Activated CD8-positive, alpha-beta memory T cell treated with anti-CD3 and anti-CD28 coated beads, Interleukin-2, amount 50 U/mL, for 24 hours (primary cell): ENCODE measurements around the gene ZNF101.

ENCODE experiments used
- DNase-seq: peaks from one replicate; pipeline ENCODE4 v3.0.0-alpha.2; 2020; ENCODE audit errors: extremely low read depth

Gene ZNF101

DNA sequence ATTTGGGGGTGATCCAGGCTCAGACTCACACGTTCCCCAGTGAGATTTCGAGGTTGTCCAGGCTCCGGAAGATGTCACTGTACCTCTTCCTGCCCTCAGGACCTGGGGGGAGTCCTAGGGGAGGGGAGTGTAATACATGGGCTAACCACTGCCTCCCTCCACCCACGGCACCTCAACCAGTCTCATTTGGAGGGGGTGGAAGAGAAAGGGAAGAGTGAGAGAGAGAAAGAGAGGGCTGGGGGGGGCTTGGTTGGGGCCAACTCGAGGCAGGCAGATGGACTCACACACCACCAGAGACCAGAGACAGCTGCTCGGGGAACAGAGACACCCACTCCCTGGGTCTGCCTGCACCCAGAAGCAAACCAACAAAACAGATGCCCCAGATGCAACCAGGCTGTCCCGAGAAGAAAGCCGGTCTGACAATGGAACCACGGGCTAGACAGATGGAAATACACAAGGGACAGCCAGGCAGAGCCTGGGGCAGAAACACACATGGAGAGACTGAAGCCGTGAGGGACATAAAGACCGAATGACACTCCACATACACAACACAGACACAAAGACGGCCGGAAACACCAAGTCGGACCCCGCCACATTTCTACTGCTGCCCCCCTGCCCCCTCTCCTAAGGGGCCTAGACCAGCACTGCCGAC is 26.0 kb upstream of the ZNF101 start:
- no peak for DNase-seq

DNA sequence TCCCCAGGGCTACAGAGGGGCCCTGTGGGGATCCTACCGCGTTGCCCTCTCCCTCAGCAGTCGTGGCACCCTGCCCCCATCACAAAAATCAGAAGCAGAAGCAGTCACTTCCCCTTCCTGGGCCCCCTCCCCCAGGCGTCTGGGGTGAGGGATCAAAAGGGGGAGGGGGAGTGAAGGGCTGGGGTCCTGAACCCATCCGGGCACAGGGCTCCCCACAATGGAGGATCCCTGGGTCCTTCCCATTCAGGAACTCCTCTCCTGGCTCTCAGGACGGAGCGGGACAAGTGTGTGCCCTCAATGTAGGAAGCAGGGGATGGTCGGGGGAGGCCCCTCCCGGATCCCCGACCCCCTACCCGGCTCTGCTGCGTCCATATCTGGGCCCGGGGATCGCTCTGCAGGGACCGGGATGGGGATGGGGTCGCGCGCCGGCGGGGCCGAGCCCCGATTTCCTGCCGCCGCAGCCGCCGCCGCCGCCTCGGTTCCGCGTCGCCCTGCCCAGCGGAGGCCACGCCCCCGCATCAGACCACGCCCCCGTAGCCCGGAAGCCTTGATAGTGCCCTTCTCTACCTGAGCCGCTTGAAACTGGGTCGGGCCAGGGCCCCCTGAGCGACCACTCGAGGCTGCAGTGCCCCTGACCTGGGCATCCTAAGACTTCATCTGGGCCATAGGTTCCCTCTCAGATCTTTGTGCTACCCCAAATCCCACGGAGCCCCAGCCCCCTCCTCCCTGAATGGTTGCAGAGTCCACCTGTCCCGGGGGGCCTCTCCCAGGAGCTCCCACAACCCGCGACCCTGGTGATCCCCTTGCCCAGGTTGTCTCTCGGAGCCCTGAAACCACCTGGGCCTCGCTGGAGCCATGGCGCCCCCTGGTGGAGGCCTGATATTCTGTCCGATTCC is 25.2 kb upstream of the ZNF101 start, which contains the start of gene GMIP:
GMIP (minus strand) TSS at position 500 of the 896 bp plus-strand sequence; CDS start at position 372, 128 bp downstream.
- DNase-seq: peak; percentile 67

DNA sequence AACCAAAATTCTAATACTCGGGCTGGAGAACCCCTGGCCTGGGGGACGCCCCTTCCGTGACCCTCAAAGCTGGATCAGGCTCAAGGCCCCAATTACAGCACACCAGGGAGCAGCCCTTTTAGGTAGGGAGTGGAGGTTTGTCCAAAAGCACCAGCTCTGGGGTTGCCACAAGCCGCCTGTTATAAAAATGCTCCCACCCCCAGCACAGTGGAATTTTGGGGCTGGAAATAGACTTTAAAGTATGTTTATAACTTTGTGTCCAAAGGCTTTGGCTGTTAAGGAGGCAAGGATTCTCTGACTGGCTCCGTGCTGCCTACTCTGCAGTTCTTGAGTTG is 24.6 kb upstream of the ZNF101 start:
- no peak for DNase-seq

DNA sequence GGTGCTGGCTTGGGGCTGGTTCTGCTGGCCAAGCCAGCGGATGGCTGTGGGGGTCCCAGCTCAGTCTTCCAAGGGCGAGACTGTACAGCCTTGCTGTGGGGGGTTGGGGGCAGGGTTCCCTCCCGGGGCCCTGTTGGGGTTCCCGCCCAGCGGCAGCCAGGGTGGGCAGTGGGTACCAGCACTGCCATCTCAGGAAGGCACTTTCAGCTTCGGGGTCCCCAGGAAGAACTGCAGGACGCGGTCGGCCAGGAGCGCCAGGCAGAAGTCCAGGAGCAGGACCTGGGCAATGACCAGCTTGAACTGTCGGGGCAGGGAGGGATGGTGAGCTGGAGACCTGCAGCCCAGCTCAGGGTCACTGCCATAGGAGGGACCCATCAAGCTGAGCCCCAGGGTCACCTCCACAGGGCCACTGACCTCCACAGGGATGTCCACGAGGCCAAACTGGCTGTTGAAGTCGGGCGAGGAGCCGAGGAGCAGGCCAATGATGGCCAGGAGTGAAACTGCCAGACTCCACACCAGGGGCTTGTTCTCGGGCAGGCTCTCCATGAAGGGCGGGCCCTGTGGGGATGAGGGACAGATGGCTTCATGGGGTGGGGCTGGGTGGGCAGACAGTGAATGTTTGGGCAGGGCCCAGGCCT is 23.3 kb upstream of the ZNF101 start:
- DNase-seq: no peak

DNA sequence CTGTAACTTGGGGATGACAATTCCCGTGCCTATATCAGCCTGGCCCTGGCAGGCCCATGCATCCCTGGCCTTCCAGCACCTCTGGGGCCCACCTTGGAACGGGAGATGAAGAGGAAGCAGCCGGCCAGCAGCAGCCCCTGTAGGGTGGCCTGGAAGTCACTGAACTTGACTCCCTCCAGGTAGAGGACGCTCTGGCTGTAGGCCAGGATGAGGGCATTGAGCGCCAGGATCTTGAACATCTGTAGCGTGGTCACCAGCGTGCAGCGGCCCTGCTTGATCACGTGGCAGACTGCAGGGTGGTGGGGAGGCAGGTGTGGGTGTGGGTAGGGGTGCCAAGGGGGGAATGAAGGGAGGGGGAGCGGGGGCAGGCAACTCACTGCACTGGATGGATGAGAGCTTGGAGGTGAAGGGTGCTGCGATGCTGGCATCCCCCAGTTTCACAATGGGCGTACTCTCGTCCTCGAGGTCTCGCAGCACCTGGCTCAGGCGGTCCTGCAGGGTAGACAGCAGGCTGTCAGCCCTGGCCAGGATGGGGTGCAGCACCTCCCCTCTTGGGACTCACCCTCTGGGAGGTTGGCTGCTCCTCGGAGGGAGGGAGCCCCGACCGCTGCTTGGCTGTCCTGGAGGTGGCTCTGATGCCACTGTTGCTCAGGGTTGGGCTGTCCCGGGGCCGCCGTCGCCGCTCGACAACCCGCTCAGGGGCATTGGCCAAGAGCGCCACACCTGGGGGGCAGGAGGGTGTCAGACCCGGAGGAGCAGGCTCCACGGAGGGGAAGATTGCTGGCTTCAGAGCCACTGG is 21.4 kb upstream of the ZNF101 start:
- DNase-seq: no peak

DNA sequence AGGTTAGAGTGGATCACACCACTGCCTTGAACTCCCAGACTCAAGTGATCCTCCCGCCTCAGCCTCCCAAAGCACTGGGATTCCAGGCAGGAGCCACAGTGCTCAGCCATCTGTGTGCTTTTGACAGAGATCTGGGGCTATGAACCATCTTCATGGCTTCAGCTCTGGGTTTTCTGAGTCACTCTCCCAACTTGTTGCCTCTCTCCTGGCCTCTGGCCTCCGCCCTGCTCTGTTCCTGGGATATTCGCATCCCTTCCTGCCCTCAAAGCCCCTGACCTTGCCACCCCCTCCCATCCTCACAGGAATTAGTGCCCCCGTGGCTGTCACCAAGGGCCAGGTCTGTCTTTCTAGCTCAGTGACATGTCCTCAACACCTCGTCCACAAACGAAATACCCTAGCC is 19.5 kb upstream of the ZNF101 start:
- no peak for DNase-seq

DNA sequence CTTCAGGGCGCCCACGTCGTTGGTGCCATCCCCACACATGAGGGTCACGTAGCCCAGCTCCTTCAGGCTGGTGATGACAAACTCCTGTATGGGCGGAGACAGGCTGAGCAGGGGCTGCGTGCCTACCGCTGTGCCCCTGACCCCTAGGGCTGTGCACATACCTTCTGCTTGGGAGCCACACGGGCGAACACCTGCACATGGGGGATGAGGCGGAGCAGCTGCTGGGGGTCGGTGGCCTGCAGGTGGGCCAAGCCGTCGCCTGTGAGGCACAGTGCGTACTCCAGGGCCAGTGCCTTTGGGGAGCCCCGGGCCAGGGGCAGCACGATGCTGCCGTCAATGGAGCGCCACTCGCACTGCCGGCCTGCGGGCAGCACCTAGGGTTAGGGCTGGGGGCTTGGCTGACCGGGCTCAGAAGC is 19.1 kb upstream of the ZNF101 start:
- no peak for DNase-seq

DNA sequence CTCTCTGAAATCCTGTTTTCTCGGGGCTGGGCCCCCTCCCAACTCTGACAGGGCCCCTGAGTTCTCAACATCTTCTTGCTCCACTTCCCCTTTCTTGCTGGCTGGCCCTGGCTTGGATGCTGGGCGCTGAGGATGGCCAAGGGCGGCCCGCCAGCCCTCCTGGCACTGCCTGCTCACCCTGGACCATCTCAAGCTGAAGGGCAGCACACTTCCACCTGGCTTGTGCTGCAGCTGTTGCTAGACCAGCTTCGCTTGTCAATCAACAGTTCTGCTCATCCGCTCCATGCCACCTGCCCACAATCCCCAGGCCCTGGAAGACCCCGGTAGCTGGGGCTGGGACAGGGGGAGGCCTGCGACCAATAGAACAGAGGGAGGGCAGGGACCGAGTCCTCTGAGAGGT is 18.3 kb upstream of the ZNF101 start:
- DNase-seq: no peak

DNA sequence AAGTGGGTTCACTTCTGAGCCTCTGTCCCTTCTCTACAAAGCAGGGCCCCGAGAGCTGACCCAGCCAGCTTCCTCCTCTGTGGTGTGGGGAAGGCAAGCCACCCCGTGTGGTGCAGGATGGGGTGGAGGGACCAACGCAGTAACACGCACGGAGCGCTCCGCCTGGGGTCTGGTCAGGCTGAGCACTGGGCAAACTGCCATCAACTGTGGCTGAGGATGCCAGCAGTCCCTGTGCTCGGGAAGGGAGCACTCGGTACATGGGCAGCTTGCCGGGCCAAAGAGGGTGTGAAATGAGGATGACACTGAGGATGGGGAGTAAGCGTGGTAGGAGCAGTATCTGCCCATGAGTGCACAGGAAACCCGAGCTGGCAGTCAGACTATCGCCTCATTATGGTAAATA is 17.6 kb upstream of the ZNF101 start:
- no peak for DNase-seq

DNA sequence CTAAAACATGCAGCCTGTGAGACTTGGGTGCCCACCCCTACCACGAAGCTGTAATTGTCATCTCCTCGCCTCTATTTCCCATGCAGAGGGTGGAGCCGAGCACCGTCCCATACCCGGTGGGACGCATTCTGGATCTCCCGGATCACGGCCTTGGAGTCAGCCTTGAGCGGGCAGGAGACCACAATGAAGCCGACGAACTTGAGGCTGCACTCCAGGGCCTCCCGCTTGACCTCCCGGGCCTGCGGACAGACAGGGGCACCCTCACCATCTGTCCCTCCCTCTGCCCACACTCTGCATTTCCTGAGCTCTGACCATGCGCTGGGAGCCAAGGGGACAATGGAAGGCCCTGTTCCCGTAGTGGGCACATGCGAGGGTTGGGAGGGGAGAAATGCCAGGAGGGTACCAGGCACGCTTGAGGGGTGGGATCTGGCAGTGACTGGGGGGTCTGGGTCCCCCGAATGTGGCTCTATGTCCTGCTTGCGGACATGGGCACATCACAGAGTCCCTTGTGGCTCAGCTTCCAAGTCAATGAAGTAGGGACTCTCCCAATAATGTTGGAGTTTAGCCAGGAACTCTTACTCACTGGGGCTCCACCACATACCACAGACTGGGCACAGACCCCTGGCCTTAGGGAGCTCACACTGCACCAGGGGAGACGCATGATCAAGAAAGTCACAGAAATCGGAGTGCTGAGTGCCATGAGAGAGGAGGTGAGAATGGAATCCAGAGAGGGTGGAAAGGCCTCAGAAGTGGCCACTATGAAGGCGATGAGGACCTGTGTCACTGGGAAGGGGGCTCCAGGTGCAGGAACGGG is 15.9 kb upstream of the ZNF101 start:
- DNase-seq: no peak

DNA sequence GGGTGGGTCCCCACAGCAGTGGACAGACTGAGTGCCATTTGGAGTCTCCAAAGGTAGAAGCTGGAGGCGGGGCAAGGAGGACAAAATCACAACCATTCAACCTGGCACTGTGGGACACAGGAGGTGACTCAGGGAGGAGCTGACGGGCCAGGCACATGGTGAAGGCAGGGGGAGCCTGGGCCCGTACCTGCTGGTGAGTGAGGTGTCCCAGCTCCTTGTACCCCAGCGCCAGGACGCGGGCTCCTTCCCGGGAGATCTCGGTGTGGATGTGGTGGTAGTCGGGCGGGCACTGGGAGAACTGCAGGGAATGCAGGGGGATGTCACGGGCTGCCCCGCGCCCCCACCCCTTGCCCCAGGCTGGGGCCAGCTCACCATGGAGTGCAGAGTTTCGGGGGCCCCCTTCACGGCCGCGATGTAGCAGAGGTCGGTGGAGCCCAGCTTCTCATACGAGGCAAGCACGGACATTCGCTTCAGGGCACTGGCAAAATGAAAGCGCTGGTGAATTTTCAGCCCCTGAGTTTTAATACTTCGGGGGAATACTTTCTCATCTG is 15.0 kb upstream of the ZNF101 start:
- DNase-seq: no peak

DNA sequence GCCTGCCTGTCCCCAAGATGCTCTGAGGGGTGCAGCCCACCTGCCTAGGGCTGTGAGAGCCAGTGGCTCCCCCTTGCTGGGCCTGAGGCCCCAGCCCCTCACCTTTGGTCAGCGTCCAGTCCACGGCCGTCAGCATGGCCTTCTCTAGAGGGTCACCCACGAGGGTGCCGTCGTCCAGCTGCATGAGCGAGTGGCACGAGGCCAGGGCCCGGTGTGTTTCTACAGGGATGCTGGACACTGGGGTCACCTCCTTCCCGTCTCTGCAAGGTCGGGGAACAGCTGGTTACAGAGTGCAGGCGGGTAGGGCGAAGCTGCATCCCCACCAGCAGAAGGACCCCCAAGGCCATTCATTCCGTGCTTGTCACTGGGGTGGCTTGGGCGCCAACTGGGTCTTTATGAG is 14.2 kb upstream of the ZNF101 start:
- DNase-seq: no peak

DNA sequence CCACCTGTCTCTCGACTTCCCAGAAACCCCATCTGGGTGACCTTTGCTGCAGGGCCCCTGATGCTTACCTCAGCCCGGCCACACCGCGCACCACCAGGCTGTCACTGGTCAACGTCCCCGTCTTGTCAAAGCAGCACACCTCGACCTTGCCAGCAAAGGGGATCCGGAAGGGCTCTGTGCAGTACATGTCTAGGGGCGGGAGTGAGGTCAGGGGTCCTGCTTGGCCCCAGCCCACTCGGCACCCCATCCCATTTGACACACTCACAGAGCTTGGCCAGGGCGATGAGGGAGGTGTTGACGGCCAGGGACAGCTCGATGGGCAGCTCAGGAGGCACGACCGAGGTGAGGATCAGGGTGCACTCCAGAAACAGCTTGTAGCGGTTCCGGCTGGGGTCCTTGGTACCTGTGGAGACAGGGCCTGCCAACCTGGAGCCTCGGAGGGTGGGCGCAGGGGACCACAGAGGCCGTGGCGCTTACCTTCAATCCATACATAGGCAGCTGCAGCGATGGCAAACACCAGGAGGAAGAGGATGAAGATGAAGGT is 13.5 kb upstream of the ZNF101 start:
- DNase-seq: no peak

DNA sequence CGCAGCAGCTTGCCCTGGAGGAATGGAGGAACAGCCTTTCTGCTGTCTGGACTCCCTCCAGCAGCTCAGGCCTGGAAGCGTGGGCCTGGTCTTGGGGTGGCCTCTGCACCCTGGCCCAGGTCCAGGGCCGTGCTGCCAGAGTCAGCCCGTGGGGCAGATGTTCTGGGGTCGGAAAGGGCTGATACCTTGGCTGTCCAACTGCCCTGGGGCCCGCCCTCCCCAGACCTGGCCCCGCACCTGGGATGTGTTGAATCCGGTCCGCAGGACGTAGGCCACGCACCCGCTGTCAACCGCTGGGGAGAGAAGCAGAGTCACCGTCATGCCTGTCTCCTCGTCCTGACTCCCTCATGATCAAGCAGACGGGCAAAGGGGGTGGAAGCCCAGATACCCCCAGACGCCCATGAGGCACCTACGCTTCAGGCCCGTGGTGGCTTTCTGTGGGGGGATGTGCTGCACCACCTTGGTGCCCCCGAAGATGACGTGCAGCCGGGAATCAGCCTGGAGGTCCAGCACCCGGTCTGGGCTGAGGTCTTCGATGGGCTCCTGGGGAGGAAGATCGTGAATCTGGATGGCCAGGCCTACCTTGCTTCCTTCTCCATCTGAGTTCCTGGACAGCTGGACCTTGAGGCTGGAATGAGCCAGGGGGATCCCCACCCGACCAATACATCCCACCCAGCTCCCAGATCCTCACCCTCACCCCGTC is 12.8 kb upstream of the ZNF101 start:
- DNase-seq: no peak

DNA sequence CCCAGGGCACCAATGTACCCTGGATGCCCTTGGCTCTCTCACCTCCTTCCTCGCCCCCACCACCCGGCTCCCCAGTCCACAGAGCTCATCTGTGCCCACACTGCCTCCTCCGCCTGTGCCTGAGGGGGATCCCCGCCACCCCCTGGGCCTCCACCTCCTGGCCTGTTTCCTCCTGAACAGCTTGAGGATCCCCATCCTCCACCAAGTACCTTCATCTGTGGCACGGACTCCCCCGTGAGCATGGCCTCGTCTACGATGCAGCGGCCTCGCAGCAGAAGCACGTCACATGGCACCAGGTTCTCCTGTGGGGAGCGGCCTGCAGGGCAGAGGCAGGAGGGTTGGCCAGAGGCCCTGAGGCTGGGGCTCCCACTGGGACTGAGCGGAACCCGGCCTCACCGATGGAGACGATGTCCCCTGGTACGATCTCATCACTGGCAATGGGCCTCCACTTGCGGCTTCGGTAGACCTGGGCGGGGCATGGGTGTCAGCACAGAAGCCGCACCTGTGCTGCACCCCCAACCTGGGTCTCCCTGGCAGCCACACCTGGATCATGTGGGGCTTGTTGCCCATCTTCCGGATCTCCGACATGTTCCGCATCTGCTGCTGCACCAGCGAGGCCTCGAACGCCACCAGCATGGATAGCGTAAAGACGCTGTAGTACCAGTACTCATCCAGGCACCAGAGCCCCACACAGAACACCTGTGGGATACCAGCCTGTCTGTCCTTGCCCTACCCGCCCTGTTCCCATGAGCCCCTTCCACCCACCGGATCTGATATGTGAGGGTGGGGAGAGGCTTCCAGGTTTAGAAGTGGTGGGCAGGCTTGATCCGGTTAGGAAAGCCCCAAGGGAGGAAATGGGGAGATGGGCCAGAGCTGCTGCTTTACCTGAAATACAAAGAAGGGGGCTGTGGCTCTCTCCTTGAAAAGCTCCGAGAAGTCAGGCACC is 11.9 kb upstream of the ZNF101 start:
- no peak for DNase-seq

DNA sequence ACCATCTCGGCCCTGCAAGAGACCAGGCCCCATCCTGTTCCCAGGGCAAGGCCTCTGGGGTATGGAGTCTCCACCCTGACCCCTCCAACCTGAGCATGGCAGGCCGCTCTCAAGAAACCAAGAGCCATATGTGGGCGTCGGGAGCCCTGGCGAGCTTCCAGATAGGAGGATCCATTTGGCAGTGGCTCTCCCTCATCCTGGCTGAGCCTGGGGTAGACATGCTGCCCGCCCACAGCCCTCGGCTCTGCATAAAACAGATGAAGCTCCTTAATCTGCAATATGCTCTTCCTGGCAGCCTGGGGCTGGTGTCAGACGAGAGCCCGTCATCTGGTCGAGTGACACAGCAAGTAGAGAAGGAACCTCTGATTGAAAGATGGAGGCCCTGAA is 11.2 kb upstream of the ZNF101 start:
- no peak for DNase-seq

DNA sequence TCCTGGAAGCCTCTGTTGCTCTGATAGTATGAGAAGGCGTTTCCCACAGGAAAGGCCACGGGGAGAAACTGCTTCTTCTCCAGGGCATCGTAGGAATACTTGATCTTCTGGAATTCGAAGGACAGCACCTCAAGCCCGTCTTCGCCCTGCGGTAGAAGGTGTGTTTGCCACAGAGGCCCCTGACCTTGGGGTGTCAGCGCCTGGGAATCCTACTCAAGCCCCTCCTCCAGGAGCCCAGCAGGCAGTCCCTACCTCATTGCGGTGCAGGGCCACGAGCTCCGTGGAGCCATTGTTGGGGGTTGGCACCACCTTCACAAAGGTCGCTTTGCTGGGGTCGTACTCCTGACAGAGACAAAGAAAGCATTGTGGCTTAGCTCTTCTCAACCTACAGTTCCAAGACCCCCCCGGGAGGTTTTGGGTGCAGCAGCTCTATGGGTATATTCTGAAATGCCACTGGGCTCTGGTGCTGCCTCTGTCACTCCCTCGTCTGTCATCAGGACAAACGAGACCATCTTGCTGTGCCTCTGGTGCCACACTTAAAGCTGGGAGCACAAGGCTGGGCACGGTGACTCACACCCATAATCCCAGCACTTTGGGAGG is 8.9 kb upstream of the ZNF101 start:
- no peak for DNase-seq

DNA sequence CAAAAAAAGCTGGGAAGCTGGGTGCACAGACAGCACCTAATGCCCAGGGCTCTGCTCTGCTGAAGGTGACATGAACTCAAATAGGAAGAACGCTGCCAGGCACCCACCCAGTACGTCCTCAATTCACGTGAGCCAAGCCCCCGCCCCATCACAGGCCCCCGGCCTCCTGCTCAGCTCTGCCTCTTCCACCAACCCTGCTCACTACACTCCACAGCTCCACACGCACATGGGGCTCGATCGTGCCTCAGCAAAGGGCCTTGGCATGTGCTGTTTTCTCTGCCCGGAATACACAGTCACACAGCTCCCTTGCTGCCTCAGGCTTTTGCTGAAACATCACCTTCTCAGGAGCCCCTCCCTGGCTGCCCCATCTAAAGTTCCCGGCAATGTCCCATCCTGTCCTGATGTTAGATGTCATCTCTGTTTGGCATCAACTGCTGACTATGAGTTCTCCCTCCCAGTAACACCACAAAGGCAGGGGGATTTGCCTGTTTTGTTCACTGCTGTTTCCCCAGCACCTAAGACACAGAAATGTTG is 7.4 kb upstream of the ZNF101 start:
- DNase-seq: no peak
